GF-D8 (cell line): ENCODE measurements around the gene SSC4D.
"Not testable (repeated sequence)": the region's sequence is repeated elsewhere in the genome, so short reads cannot be mapped to it uniquely, and the experiment has no call there.

Source experiments
- DNase-seq: peaks from one replicate; lab custom pipeline; 2025; lab: John Stamatoyannopoulos, UW

SSC4D gene

GRCh38 chr7:76421097-76421496 lies 11.6 kb upstream of the SSC4D start:
- DNase-seq: not testable (repeated sequence)

GRCh38 chr7:76417654-76418310 lies 8.3 kb upstream of the SSC4D start:
- DNase-seq: not testable (repeated sequence)

- no peak for DNase-seq
Observed at GRCh38 chr7:76412249-76412648, 2.8 kb upstream of the SSC4D start.

DNA sequence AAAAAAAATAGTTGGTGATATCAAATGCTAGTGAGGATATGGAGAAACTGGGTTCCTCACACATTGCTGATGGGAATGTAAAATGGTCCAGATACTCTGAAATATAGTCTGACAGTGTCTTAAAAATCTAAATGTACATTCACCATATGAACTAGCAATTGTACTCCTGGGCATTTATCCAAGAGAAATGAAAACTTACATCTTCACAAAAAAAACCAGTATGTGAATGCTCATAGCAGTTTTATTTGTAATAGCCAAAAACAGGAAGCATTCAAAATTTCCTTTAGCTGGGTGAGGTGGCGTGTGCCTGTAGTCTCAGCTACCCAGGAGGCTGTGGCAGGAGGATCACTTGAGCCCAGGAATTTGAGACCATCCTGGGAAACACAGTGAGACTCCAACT lies 2.1 kb upstream of the SSC4D start:
- DNase-seq: no peak

DNA sequence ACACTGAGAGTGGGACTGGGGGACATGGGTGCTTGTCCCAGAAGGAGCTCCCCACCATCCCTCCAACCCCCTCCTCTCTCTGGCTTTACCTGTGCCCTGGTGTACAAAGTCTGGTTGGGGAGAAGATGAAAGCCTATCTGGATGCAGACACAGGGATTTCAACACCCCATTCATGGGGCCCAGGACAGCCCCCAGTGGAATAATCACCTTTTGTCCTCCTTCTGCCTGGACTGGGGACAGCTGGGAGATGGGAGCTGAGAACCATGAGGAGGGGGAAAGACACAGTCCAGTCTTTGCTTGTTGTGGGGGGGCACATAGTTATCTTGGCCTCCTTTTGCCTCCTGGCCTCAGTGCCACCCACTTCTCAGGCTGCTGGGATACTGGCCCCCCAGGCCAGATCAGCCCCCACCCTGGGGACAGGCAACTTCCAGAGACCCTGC lies 1.4 kb downstream of the SSC4D start:
- DNase-seq: no peak

- DNase-seq: no peak
Observed at GRCh38 chr7:76407718-76408117, 1.8 kb downstream of the SSC4D start.

GRCh38 chr7:76405738-76406137 lies 3.8 kb downstream of the SSC4D start:
- no peak for DNase-seq

DNA sequence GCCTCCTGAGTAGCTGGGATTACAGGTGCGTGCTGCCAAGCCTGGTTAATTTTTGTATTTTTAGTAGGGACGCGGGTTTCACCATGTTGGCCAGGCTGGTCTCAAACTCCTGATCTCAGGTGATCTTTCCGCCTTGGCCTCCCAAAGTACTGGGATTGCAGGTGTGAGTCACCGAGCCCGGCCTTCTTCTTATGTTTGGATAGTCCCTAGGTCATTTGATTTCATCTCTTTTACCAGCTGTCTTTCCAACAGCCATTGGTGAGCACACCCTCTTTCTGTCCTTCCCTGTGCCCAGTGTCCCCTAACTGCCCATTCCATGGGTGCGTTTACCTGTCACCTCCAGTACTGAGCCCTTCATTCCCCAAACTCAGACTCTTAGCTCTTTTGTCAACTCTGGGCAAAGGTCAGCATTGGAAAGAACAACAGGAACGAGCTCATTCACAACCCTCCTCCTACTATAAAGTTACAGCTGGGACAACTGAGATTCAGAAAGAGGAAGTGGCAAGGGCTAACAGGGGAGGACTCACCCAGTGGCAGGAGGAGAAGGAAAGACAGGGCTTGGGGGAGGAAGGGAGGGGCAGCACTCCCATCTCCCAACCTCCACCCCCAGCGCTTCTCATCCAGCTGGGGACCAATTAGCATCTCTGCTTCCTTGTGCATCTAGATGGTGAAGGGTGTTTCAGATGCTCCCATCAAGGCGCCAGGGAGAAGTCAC lies 5.6 kb downstream of the SSC4D start:
- DNase-seq: peak; percentile 79

GRCh38 chr7:76403097-76403496 lies 6.4 kb downstream of the SSC4D start:
- not testable (repeated sequence) for DNase-seq

DNA sequence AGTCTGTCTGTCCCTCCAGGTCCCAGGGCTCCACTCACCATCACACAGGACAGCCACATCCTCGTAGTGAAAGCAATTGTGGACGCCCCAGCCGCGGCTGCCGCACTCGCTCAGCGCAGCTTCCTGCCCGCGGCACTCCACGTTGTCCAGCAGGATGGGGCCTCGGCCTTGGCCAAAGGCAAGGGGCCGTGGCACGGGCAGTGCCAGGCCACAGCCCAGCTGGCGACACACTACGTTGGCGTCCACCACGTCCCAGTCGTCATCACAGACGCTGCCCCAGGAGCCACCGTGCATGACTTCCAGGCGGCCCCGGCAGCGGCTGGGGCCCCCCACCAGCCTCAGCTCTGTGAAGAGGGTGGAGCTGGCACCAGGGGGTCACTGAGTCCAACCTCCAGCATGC lies 9.2 kb downstream of the SSC4D start:
- DNase-seq: no peak

GRCh38 chr7:76397409-76398183 lies 11.9 kb downstream of the SSC4D start:
- peak; percentile 30 for DNase-seq

DNA sequence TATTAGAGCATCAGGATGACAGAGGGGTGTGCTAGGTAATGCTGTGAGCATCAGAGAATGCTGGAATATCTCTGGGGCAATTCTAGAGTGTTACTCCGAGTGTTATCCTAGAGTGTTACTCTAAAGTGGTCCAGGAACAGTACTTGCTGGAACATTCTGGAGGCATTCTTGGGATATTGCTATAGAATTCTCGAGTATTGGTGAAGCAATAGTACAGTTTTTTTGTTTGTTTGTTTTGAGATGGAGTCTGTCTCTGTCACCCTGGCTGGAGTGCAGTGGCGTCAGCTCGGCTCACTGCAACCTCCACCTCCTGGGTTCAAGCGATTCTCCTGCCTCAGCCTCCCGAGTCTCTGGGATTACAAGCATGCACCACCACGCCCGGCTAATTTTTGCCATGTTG lies 12.6 kb downstream of the SSC4D start:
- DNase-seq: no peak

DNA sequence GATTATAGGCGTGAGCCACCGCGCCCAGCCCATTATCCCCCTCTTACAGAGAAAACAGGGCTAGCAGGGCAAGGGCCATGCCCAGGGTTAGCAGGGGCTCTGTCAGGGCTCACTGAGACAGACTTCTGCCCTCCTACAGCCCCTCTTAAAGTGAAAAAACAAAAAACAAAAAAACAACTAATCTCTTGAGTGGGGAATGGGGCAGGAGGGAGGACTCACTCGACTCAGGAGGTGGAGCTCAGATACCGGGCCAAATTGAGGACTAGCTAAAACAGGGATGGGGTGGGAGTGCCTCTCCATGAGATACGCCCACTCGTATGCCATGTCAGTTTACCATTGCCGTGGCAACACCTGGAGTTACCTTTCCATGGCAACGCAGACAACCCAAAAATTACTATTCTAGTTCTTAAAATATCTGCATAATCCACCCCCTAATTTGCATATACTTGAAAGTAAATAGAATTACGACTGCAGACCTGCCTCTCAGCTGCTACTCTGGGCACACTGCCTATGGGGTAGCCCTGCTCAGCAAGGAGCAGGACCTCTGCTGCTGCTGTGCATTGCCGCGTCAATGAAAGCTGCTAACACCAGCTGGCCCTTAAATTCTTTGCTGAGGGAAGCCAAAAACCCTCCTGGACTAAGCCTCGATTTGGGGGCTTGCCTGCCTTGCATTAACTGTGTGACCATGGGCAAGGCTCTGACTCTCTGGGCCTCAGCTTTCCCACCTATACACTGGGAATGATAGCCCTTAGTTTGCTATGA lies 13.4 kb downstream of the SSC4D start:
- DNase-seq: no peak

GRCh38 chr7:76395605-76395964 lies 13.9 kb downstream of the SSC4D start:
- DNase-seq: not testable (repeated sequence)

- DNase-seq: peak; percentile 19
Observed at GRCh38 chr7:76394957-76395356, 14.5 kb downstream of the SSC4D start.

DNA sequence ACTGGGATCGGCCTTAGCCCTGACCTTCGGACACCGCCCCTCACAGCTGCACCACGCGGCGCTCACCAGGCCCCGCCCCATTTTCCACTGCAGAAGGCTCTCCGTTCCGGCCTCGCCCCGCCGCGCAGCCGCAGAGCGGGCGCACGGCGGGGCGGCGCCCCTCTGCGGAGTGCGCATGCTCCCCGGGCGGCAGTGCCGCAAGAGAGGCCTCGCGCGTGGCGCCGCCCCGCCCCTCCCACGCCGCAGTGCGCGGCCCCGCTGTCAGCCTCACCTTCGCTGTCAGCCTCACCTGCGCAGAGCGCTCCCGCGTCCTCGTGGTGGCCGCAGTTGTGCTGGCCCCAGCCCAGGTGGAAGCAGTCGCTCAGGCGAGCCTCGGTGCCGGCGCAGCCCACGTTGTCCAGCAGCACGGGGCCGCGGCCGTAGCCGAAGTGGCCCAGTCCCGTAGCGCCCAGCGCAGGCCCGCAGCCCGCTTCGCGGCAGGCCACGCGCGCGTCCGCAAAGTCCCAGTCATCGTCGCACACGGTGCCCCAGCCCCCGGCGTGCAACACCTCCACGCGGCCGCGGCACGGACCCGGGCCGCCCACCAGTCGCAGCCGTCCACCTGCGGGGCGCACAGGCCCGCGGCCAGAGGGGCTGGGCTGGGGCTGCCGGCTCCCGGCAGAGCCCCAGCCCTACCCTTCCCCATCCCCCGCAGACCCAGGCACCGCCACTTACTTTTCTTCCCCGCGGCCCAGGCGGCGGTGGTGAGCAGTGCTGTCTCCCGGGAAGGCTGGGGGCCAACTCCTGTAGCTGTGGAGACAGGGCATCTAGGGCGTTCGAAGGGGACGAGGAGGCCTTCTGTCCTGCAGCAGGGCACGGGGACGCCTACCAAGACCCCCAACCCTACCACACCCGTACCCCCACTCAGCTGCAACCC lies 16.1 kb downstream of the SSC4D start:
- peak; percentile 89 for DNase-seq

GRCh38 chr7:76392531-76393115 lies 16.9 kb downstream of the SSC4D start:
- no peak for DNase-seq

DNA sequence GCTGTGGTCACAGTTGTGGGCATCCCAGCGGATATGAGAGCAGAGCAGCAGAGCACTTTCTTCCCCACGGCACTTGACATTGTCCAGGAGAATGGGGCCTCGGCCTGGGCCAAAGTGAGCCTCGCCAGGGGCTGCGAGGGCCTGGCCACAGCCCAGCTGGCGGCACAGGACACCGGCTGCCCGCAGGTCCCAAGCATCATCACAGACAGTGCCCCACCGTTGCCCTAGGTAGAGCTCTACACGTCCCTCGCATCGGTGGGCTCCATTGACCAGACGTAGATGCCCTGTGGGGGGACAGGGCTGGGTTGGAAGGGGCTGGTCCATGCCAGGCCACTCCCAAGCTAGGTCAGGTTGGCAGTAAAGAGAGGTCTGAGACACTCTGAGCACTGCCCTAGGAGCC lies 19.4 kb downstream of the SSC4D start:
- no peak for DNase-seq

DNA sequence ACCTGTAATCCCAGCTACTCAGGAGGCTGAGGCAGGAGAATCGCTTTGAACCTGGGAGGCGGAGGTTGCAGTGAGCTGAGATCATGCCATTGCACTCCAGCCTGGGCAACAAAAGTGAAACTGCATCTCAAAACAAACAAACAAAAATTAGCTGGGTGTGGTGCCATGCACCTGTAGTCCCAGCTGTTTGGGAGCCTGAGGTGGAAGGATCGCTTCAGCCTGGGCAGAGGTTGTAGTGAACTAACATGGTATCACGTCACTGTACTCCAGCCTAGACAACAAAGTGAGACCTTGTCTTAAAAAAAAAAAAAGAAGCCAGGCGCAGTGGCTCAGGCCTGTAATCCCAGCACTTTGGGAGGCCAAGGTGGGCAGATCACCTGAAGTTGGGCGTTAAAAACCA lies 21.7 kb downstream of the SSC4D start:
- DNase-seq: not testable (repeated sequence)

DNA sequence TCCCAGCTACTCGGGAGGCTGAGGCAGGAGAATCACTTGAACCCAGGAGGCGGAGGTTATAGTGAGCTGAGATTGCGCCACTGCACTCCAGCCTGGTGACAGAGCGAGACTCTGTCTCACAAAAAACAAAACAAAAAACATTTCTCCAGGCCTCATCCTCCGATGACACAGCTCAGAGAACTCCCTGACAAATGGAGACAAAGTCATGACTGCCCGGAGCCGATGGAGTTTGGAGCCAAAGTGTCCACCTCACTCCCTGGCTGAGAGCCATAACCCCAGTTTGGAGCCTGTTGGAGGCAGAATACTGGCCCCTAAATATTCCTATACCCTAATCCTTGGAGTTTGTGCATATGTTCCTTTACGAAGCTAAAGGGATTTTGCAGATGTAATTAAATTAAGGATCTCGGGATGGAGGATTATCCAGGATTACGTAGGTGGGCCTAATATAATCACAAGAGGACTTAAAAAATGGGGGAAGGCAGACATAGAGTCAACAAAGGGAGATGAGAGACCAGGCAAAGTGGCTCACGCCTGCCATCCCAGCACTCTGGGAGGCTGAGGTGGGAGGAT lies 22.7 kb downstream of the SSC4D start:
- DNase-seq: no peak
